Right hindlimb (tissue), 1 donor: ENCODE measurements around the gene ZBTB7C.

Experiments used
- DNase-seq: peaks from one replicate; pipeline ENCODE4 v3.0.0-alpha.2; 2018

The ZBTB7C gene

GRCh38 chr18:48244530-48244929 lies 164.7 kb downstream of the ZBTB7C start:
- DNase-seq, result no peak

GRCh38 chr18:48238636-48239035 lies 170.5 kb downstream of the ZBTB7C start:
- no peak for DNase-seq

GRCh38 chr18:48238206-48238605 lies 171.0 kb downstream of the ZBTB7C start:
- no peak for DNase-seq

- no peak for DNase-seq
Observed at GRCh38 chr18:48236822-48237221, 172.4 kb downstream of the ZBTB7C start.

GRCh38 chr18:48230467-48231113 lies 178.6 kb downstream of the ZBTB7C start:
- peak; percentile 61 for DNase-seq

- no peak for DNase-seq
Observed at GRCh38 chr18:48229552-48229981, 179.6 kb downstream of the ZBTB7C start.

GRCh38 chr18:48228841-48229240 lies 180.3 kb downstream of the ZBTB7C start:
- DNase-seq, result peak; percentile 47

GRCh38 chr18:48228301-48228715 lies 180.9 kb downstream of the ZBTB7C start:
- DNase-seq, result peak; percentile 64

- no peak for DNase-seq
Observed at GRCh38 chr18:48227206-48227605, 182.0 kb downstream of the ZBTB7C start.

- DNase-seq, result no peak
Observed at GRCh38 chr18:48226401-48226800, 182.8 kb downstream of the ZBTB7C start.

- peak; percentile 61 for DNase-seq
Observed at GRCh38 chr18:48222118-48222517, 187.1 kb downstream of the ZBTB7C start.

GRCh38 chr18:48219810-48220499 lies 189.2 kb downstream of the ZBTB7C start:
- no peak for DNase-seq

GRCh38 chr18:48219037-48219809 lies 190.0 kb downstream of the ZBTB7C start:
- DNase-seq, result no peak

- DNase-seq, result no peak
Observed at GRCh38 chr18:48218285-48219022, 190.7 kb downstream of the ZBTB7C start.

GRCh38 chr18:48217258-48218250 lies 191.6 kb downstream of the ZBTB7C start:
- DNase-seq, result no peak

- DNase-seq, result no peak
Observed at GRCh38 chr18:48216639-48217257, 192.4 kb downstream of the ZBTB7C start.

GRCh38 chr18:48215876-48216638 lies 193.1 kb downstream of the ZBTB7C start:
- no peak for DNase-seq

GRCh38 chr18:48213791-48214190 lies 195.4 kb downstream of the ZBTB7C start:
- DNase-seq, result no peak

- DNase-seq, result no peak
Observed at GRCh38 chr18:48208432-48209140, 200.6 kb downstream of the ZBTB7C start.

GRCh38 chr18:48207733-48208132 lies 201.4 kb downstream of the ZBTB7C start:
- no peak for DNase-seq
